Keratinocyte (primary cell): ENCODE data around the gene SIX6. TPM values are rescaled to one million over a fixed set of nuclear protein-coding genes. Genes with fewer than 3 reads are reported as not detected.

Source experiments
- DNase-seq: peaks from one replicate; pipeline ENCODE4 v3.0.0-alpha.2; 2011; ENCODE audit warnings: low read depth, missing footprints, low spot score
- FAIRE-seq: peaks from 2 replicates; lab custom pipeline; 2011; peaks lifted over from hg19 to GRCh38; lab: Jason Lieb, UNC
- H2AFZ ChIP-seq: 2 replicates; pipeline ENCODE4 v1.6.0; 2012; ENCODE audit warnings: low read length, control low read depth, inconsistent platforms; ENCODE audit not compliant: control insufficient read depth
- H3K27ac ChIP-seq: 2 replicates; pipeline ENCODE4 v1.5.1; 2011; ENCODE audit warnings: low read length; ENCODE audit not compliant: control insufficient read depth, insufficient read depth
- H3K27me3 ChIP-seq: 3 replicates; pipeline ENCODE4 v1.6.0; 2011; ENCODE audit warnings: low read length; ENCODE audit not compliant: control insufficient read depth, insufficient read depth; ENCODE audit errors: extremely low read depth
- H3K36me3 ChIP-seq, 2 experiments: 2 replicates in 1 of 2; 3 replicates in 1 of 2; pipeline ENCODE4 v1.5.1; 2011; ENCODE audit warnings: low read length in 2 of 2, mild to moderate bottlenecking in 1 of 2; ENCODE audit not compliant: control insufficient read depth in 2 of 2, insufficient read depth in 2 of 2; ENCODE audit errors: extremely low read depth in 1 of 2
- H3K4me1 ChIP-seq: 3 replicates; pipeline ENCODE4 v1.5.1; 2011; ENCODE audit warnings: low read length; ENCODE audit not compliant: control insufficient read depth, insufficient read depth; ENCODE audit errors: extremely low read depth
- H3K4me2 ChIP-seq: 3 replicates; pipeline ENCODE4 v1.6.0; 2011; ENCODE audit warnings: low read depth, low read length; ENCODE audit not compliant: control insufficient read depth, insufficient read depth; ENCODE audit errors: extremely low read depth
- H3K4me3 ChIP-seq, 3 experiments: fragments of 200-600 bp in 1 of 3; sonication (generic) in 1 of 3; 2 replicates in 2 of 3; 3 replicates in 1 of 3; pipeline ENCODE4 v1.5.1; 2011 to 2016; ENCODE audit warnings: low read length in 3 of 3, mild to moderate bottlenecking in 3 of 3, control low read depth in 2 of 3, inconsistent platforms in 1 of 3, low read depth in 1 of 3, mixed read lengths in 1 of 3, mixed run types in 1 of 3, moderate library complexity in 1 of 3; ENCODE audit not compliant: control insufficient read depth in 2 of 3, insufficient read depth in 2 of 3; ENCODE audit errors: extremely low read depth in 1 of 3
- H3K79me2 ChIP-seq: 2 replicates; pipeline ENCODE4 v1.6.0; 2012; ENCODE audit warnings: low read length; ENCODE audit not compliant: control insufficient read depth, insufficient read depth
- H3K9ac ChIP-seq: 3 replicates; pipeline ENCODE4 v1.6.0; 2011; ENCODE audit warnings: low read length; ENCODE audit not compliant: control insufficient read depth, insufficient read depth; ENCODE audit errors: extremely low read depth
- H3K9me1 ChIP-seq: 3 replicates; pipeline ENCODE4 v1.6.0; 2011; ENCODE audit warnings: low read length; ENCODE audit not compliant: control insufficient read depth, insufficient read depth; ENCODE audit errors: extremely low read depth
- H3K9me3 ChIP-seq: 2 replicates; pipeline ENCODE4 v1.5.1; 2012; ENCODE audit warnings: low read depth, low read length; ENCODE audit not compliant: control insufficient read depth
- H4K20me1 ChIP-seq: 3 replicates; pipeline ENCODE4 v1.6.0; 2011; ENCODE audit warnings: low read length; ENCODE audit not compliant: control insufficient read depth, insufficient read depth; ENCODE audit errors: extremely low read depth
- CTCF ChIP-seq, 3 experiments: IDR thresholded peaks in 1 of 3; conservative IDR thresholded peaks in 1 of 3; optimal IDR thresholded peaks in 1 of 3; 2 replicates in 2 of 3; 3 replicates in 1 of 3; pipeline versions ENCODE3 to v1.5.1; 2011; ENCODE audit warnings: low read length in 3 of 3, mild to moderate bottlenecking in 3 of 3, moderate library complexity in 2 of 3, control low read depth in 1 of 3, inconsistent platforms in 1 of 3; ENCODE audit not compliant: insufficient read depth in 2 of 3; ENCODE audit errors: extremely low read depth in 1 of 3
- EZH2 ChIP-seq: IDR thresholded peaks from one replicate; pipeline ENCODE4 v1.6.1; 2012; ENCODE audit warnings: inconsistent platforms, mild to moderate bottlenecking, low read length, moderate library complexity
- dilution Hi-C: fragments of 300-500 bp; cut with MboI; formaldehyde crosslinking; loops from one replicate; pipeline ENCODE4 v1.7.0; 2020; ENCODE audit warnings: low sequenced_read_pairs; ENCODE audit not compliant: extremely low pct_ligation_motif_present
- polyA plus RNA-seq, 5 experiments: library from polyadenylated mRNA; depleted of rRNA in 3 of 5; stranded (reverse) in 3 of 5; stranded (forward) in 1 of 5; unstranded in 1 of 5; fragments of >200 nt; gene quantifications; 1 replicate in 1 of 5; 2 replicates in 3 of 5; 3 replicates in 1 of 5; pipeline versions ENCODE4 v1.2.1 to v1.2.3, GENCODE V29; 2011 to 2012; ENCODE audit warnings: missing spikeins in 2 of 5, low read depth in 1 of 5, low replicate concordance in 1 of 5

The SIX6 gene
- polyA plus RNA-seq, 1 donor (not counting 4 experiments of a cell fraction or from before 2014, with no cell fraction given), result not detected

GRCh38 chr14:60502541-60502940, 6.4 kb upstream of the SIX6 start:
- H2AFZ ChIP-seq, result no peak overlapping the region
- H3K79me2 ChIP-seq, result no peaks in the 10 kb centered on the region
- TF ChIP-seq EZH2 (no peak), CTCF (optimal IDR thresholded peaks at IDR 0.05 in 1 of 3, IDR thresholded peaks at IDR 0.05 in 1 of 3, conservative IDR thresholded peaks at IDR 0.05 in 1 of 3; ENCODE audit: extremely low read depth in 1 of 3, insufficient read depth in 2 of 3, low read length in 3 of 3) (no peak)
- H3K9me3 ChIP-seq, result no peaks in the 10 kb centered on the region
- H3K27me3 ChIP-seq, result peaks cover 40% of the 10 kb centered on the region
- no peak overlapping the region for H3K27ac ChIP-seq
- no peak overlapping the region for H3K9ac ChIP-seq
- H3K4me3 ChIP-seq, result no peak overlapping the region
- H3K4me1 ChIP-seq, result no peaks in the 10 kb centered on the region
- no peaks in the 10 kb centered on the region for H3K9me1 ChIP-seq
- H3K4me2 ChIP-seq, result no peak overlapping the region
- dilution Hi-C loops, result no loop called here
- DNase-seq (no peak), FAIRE-seq (no peak)
- no peaks in the 10 kb centered on the region for H3K36me3 ChIP-seq
- H4K20me1 ChIP-seq, result peaks cover 5% of the 10 kb centered on the region

GRCh38 chr14:60505448-60505847, 3.5 kb upstream of the SIX6 start:
- Histone ChIP-seq H3K4me2 (no peak overlapping the region), H3K9ac (no peak overlapping the region), H3K9me3 (no peaks in the 10 kb centered on the region), H3K36me3 (no peaks in the 10 kb centered on the region), H2AFZ (no peak overlapping the region), H3K4me1 (no peaks in the 10 kb centered on the region), H3K4me3 (no peak overlapping the region), H3K9me1 (no peaks in the 10 kb centered on the region), H4K20me1 (peaks cover 5% of the 10 kb centered on the region), H3K27me3 (peaks cover 69% of the 10 kb centered on the region), H3K79me2 (no peaks in the 10 kb centered on the region), H3K27ac (no peak overlapping the region)
- TF ChIP-seq CTCF (optimal IDR thresholded peaks at IDR 0.05 in 1 of 3, IDR thresholded peaks at IDR 0.05 in 1 of 3, conservative IDR thresholded peaks at IDR 0.05 in 1 of 3; ENCODE audit: extremely low read depth in 1 of 3, insufficient read depth in 2 of 3, low read length in 3 of 3), result no peak
- FAIRE-seq, result no peak
- DNase-seq, result no peak
- dilution Hi-C loops, result no loop called here
